Measurements from ENCODE around the gene BABAM1. TPM values are rescaled to one million over a fixed set of nuclear protein-coding genes. Genes with fewer than 3 reads are reported as not detected.

The BABAM1 gene
- total and polyA plus RNA-seq, 9 of the 15 experiments (the other 6 are each of a cell fraction or from before 2014, with no cell fraction given), result 14.7 to 160 (median 113) TPM

DNA sequence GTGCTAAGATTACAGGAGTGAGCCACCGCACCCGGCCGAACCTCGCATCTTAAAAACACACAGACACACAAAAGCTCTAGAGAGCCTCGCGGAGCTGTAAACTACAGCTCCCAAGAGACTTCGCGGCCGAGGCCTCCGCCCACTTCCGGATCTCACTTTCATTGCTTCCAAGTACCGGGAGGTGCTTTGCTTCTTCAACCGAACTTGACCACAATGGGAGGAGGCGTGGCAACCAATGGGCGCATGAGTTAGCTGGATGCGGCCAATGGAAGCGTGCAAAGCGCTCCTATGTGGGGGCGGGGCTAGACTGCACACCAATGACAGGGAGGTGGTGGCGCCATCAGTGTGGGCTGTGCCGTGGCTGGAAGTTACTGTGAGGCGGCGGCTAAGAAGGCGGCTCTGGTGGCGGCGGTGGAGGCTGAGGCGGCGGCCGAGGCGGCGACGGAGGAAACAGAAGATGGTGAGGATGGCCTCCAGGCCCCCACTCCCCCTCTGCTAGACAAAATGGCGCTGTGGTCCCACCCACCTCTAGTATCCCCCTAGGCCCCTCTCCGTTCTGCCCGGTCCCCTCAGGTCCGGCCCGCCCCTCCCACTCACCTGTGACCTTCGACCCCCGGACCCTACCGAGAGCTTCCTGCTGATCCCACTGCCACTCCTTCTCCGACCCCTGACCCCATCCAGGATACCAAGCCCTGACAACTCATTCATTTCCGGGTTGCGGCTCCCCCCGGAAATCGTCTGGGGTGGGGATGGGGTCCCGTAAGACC is 42.1 kb downstream of the BABAM1 start, which contains the start of gene DDA1 (continued):
- TF ChIP-seq, protein P1, sequence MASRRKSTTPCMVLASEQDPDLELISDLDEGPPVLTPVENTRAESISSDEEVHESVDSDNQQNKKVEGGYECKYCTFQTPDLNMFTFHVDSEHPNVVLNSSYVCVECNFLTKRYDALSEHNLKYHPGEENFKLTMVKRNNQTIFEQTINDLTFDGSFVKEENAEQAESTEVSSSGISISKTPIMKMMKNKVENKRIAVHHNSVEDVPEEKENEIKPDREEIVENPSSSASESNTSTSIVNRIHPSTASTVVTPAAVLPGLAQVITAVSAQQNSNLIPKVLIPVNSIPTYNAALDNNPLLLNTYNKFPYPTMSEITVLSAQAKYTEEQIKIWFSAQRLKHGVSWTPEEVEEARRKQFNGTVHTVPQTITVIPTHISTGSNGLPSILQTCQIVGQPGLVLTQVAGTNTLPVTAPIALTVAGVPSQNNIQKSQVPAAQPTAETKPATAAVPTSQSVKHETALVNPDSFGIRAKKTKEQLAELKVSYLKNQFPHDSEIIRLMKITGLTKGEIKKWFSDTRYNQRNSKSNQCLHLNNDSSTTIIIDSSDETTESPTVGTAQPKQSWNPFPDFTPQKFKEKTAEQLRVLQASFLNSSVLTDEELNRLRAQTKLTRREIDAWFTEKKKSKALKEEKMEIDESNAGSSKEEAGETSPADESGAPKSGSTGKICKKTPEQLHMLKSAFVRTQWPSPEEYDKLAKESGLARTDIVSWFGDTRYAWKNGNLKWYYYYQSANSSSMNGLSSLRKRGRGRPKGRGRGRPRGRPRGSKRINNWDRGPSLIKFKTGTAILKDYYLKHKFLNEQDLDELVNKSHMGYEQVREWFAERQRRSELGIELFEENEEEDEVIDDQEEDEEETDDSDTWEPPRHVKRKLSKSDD (conservative IDR thresholded peaks at IDR 0.05; ENCODE audit: low read length), result no peak
- TF ChIP-seq KDM1A (IDR thresholded peaks at IDR 0.05) (no peak), NR1H2 (CRISPR knock-in tag; IDR thresholded peaks at IDR 0.05) (no peak), ZKSCAN1 (IDR thresholded peaks at IDR 0.05; ENCODE audit: low read depth, low read length) (no peak), ZNF444 (CRISPR knock-in tag; IDR thresholded peaks at IDR 0.05) (no peak), U2AF1 (optimal IDR thresholded peaks at IDR 0.05; ENCODE audit: low read depth, low read length) (no peak), POU5F1 (IDR thresholded peaks at IDR 0.05; ENCODE audit: borderline replicate concordance, low read depth, low read length, partially characterized antibody) (no peak), NCOA2 (IDR thresholded peaks at IDR 0.05; ENCODE audit: partially characterized antibody in 2 of 2) (no peak), ZNF75A (CRISPR knock-in tag; IDR thresholded peaks at IDR 0.05) (no peak), ZFP30 (CRISPR knock-in tag; IDR thresholded peaks at IDR 0.05; ENCODE audit: borderline replicate concordance) (no peak), RBM34 (IDR thresholded peaks at IDR 0.05; ENCODE audit: borderline replicate concordance, insufficient read depth, low read length) (no peak), ZNF780A (CRISPR knock-in tag; IDR thresholded peaks at IDR 0.05) (no peak), LEF1 (IDR thresholded peaks at IDR 0.05) (no peak; the same call in 1 of the 2 replicates), KDM4B (IDR thresholded peaks at IDR 0.05; ENCODE audit: borderline replicate concordance in 2 of 2, low read depth in 1 of 2) (no peak), NFIX (CRISPR knock-in tag; IDR thresholded peaks at IDR 0.05; ENCODE audit: low read depth) (no peak), ELF1 (tag; IDR thresholded peaks at IDR 0.05) (peak; percentile 93), PRPF4 (IDR thresholded peaks at IDR 0.05; ENCODE audit: insufficient read depth, low read depth, low read length, poor library complexity, severe bottlenecking) (no peak)
- TF ChIP-seq, protein P2, sequence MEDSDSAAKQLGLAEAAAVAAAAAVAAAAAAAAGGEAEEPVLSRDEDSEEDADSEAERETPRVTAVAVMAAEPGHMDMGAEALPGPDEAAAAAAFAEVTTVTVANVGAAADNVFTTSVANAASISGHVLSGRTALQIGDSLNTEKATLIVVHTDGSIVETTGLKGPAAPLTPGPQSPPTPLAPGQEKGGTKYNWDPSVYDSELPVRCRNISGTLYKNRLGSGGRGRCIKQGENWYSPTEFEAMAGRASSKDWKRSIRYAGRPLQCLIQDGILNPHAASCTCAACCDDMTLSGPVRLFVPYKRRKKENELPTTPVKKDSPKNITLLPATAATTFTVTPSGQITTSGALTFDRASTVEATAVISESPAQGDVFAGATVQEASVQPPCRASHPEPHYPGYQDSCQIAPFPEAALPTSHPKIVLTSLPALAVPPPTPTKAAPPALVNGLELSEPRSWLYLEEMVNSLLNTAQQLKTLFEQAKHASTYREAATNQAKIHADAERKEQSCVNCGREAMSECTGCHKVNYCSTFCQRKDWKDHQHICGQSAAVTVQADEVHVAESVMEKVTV (CRISPR knock-in tag; IDR thresholded peaks at IDR 0.05), result no peak
- TF ChIP-seq, protein P3, sequence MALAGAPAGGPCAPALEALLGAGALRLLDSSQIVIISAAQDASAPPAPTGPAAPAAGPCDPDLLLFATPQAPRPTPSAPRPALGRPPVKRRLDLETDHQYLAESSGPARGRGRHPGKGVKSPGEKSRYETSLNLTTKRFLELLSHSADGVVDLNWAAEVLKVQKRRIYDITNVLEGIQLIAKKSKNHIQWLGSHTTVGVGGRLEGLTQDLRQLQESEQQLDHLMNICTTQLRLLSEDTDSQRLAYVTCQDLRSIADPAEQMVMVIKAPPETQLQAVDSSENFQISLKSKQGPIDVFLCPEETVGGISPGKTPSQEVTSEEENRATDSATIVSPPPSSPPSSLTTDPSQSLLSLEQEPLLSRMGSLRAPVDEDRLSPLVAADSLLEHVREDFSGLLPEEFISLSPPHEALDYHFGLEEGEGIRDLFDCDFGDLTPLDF (CRISPR knock-in tag; IDR thresholded peaks at IDR 0.05), result no peak
- TF ChIP-seq, protein P4, sequence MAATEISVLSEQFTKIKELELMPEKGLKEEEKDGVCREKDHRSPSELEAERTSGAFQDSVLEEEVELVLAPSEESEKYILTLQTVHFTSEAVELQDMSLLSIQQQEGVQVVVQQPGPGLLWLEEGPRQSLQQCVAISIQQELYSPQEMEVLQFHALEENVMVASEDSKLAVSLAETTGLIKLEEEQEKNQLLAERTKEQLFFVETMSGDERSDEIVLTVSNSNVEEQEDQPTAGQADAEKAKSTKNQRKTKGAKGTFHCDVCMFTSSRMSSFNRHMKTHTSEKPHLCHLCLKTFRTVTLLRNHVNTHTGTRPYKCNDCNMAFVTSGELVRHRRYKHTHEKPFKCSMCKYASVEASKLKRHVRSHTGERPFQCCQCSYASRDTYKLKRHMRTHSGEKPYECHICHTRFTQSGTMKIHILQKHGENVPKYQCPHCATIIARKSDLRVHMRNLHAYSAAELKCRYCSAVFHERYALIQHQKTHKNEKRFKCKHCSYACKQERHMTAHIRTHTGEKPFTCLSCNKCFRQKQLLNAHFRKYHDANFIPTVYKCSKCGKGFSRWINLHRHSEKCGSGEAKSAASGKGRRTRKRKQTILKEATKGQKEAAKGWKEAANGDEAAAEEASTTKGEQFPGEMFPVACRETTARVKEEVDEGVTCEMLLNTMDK (IDR thresholded peaks at IDR 0.05; ENCODE audit: borderline replicate concordance, insufficient read depth, low read depth, low read length, poor library complexity, severe bottlenecking), result no peak

Data from K562 (cell line).